GM06990 (cell line): ENCODE data around the gene RALGAPA2.

Experiments
- DNase-seq: peaks from one replicate; pipeline ENCODE4 v3.0.0-alpha.2; 2011; ENCODE audit not compliant: insufficient read length; ENCODE audit errors: extremely low read depth
- H3K27me3 ChIP-seq: replicated peaks from 2 replicates; pipeline ENCODE4 v1.6.0; 2011; ENCODE audit warnings: low read length; ENCODE audit not compliant: control insufficient read depth, insufficient read depth
- H3K36me3 ChIP-seq: 2 replicates; pipeline ENCODE4 v1.5.1; 2011; ENCODE audit warnings: low read length; ENCODE audit not compliant: control insufficient read depth, insufficient read depth
- H3K4me3 ChIP-seq: replicated peaks from 2 replicates; pipeline ENCODE4 v1.5.1; 2011; ENCODE audit warnings: low read depth, mild to moderate bottlenecking, control low read depth, low read length
- CTCF ChIP-seq: IDR thresholded peaks from 2 replicates; pipeline ENCODE4 v1.5.1; 2011; ENCODE audit warnings: low read length, control low read depth, mild to moderate bottlenecking, inconsistent platforms; ENCODE audit not compliant: insufficient read depth, poor library complexity, severe bottlenecking

RALGAPA2 gene

DNA sequence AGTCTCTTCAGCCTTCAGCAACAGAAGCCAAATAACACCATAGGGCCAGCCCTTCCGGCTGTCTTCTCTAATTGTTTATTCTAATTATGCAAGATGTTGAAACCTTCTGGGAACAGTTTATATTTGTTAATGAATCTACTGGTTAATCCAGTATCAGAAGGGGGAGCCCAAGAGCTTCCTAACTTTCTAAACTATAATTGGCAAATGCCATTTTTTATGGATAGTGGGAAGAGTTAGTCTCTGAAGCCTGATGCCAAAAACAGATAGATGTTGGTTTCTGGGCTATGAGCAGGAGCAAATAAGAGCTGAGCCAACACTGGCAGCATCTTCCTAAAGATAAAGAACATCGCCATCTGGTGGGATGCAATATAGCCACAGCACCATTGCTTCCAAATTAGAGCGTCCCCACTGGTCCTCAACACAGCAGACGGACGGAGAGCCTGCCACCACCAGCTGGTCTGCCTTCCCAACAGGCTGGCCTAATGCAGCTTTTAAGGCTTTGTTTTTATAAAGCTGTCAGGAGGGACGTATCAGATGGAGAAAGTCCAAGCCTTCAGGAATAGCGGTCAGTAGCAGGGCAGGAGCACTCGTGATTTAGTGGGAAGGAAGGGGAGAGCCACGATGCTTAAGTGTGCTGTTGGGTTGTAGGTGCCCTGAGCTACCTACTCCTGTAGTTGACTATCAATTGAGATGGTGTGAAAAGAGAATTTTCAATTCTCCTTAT lies 118.8 kb downstream of the RALGAPA2 start:
- H3K27me3 ChIP-seq = no peaks in the 10 kb centered on the region
- TF ChIP-seq CTCF = peak; percentile 52
- peak; percentile 13 for DNase-seq
- H3K4me3 ChIP-seq = no peak overlapping the region
- no peaks in the 10 kb centered on the region; the same call in 1 of the 2 replicates for H3K36me3 ChIP-seq

- no peaks in the 10 kb centered on the region for H3K27me3 ChIP-seq
- no peaks in the 10 kb centered on the region; the same call in 1 of the 2 replicates for H3K36me3 ChIP-seq
- H3K4me3 ChIP-seq = no peak overlapping the region
- TF ChIP-seq CTCF = no peak
- DNase-seq = no peak
These were observed 127.3 kb downstream of the RALGAPA2 start for GRCh38 chr20:20585146-20585545.

DNA sequence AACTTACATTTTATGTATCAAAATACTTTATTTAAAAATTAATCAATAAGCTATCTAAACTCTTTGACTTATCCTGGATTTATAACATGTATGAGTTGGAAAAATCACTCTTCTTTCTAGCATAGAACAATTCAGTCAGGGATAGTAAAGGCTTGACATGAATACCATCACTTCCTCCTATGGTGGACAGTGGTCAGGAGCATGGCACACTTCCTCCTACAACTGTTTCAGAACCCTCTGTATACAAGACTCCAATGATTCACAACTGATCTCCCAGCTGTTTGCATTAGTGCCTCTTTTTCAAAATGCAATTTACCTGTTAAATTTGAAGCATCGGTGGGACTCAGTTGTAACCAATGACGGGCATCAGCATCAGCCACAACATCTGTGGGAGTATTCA lies 129.7 kb downstream of the RALGAPA2 start:
- H3K4me3 ChIP-seq = no peak overlapping the region
- no peak for DNase-seq
- H3K27me3 ChIP-seq = no peaks in the 10 kb centered on the region
- TF ChIP-seq CTCF = no peak
- H3K36me3 ChIP-seq = no peaks in the 10 kb centered on the region; the same call in 1 of the 2 replicates

DNA sequence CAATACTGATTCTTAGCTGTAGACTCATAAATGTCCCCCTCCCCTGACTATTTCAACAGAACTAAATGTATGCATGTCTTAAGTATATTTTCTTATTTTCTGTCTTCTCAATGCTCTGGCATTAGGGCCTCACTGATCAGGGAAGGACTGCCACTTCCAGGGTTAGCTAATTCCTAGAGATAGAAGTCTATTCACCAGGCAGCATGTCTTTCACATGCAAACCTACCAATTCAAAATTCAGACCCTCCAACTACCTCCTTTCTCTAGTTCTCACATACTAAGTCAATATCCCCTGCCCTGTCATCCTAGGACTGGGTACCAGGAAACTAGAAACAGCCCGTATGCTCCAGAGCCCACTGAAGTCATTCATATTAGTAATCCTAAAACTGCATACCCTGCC lies 132.3 kb downstream of the RALGAPA2 start:
- H3K27me3 ChIP-seq = no peaks in the 10 kb centered on the region
- TF ChIP-seq CTCF = no peak
- H3K36me3 ChIP-seq = no peaks in the 10 kb centered on the region; the same call in 1 of the 2 replicates
- DNase-seq = no peak
- H3K4me3 ChIP-seq = no peak overlapping the region

GRCh38 chr20:20578838-20579237 lies 133.6 kb downstream of the RALGAPA2 start:
- no peak for DNase-seq
- Histone ChIP-seq H3K36me3 (no peaks in the 10 kb centered on the region; the same call in 1 of the 2 replicates), H3K27me3 (no peaks in the 10 kb centered on the region), H3K4me3 (no peak overlapping the region)
- no peak for TF ChIP-seq CTCF
